ENCODE data around the gene POLR3H.

The POLR3H gene

DNA sequence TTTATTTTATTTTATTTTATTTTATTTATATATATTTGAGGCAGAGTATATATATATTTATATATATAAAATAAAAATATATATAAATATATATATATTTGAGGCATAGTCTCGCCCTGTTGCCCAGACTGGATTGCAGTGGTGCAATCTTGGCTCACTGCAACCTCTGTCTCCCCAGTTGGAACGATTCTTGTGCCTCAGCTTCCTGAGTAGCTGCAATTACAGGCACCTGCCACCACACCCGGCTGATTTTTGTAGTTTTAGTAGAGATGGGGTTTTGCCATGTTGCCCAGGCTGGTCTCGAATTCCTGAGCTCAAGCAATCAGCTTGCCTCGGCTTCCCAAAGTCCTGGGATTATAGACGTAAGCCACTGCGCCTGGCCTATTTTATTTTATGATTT is 44.0 kb downstream of the POLR3H start:
- Histone ChIP-seq H3K36me3 (ENCODE audit: control insufficient read depth, insufficient read depth, low read length) (peaks cover 5% of the 10 kb centered on the region; the same call in 1 of the 2 replicates), H3K27ac (ENCODE audit: low read length) (no peak overlapping the region), H3K4me3 (ENCODE audit: low read length) (no peak overlapping the region), H3K9me3 (ENCODE audit: control insufficient read depth, insufficient read depth, low read length) (no peaks in the 10 kb centered on the region), H3K4me1 (ENCODE audit: control insufficient read depth, insufficient read depth, low read length) (no peaks in the 10 kb centered on the region), H3K27me3 (ENCODE audit: control insufficient read depth, insufficient read depth, low read length) (no peaks in the 10 kb centered on the region)
- no CpG with 5 or more reads among the region's 7 CpGs for WGBS (ENCODE audit: insufficient coverage, insufficient read length)
- DNase-seq (ENCODE audit: low read depth, low spot score) = no peak

- H3K36me3 ChIP-seq (ENCODE audit: control insufficient read depth, insufficient read depth, low read length) = peaks cover 5% of the 10 kb centered on the region; the same call in 1 of the 2 replicates
Observed at GRCh38 chr22:41499624-41500280, 44.5 kb downstream of the POLR3H start.

GRCh38 chr22:41498303-41498835 is 45.9 kb downstream of the POLR3H start:
- DNase-seq (ENCODE audit: low read depth, low spot score) = no peak
- H3K27me3 ChIP-seq (ENCODE audit: control insufficient read depth, insufficient read depth, low read length) = no peaks in the 10 kb centered on the region
- no peak overlapping the region for H3K4me3 ChIP-seq (ENCODE audit: low read length)
- peaks cover 5% of the 10 kb centered on the region; the same call in 1 of the 2 replicates for H3K36me3 ChIP-seq (ENCODE audit: control insufficient read depth, insufficient read depth, low read length)
- no CpG with 5 or more reads among the region's 6 CpGs for WGBS (ENCODE audit: insufficient coverage, insufficient read length)
- no peak overlapping the region for H3K27ac ChIP-seq (ENCODE audit: low read length)
- H3K9me3 ChIP-seq (ENCODE audit: control insufficient read depth, insufficient read depth, low read length) = no peaks in the 10 kb centered on the region
- H3K4me1 ChIP-seq (ENCODE audit: control insufficient read depth, insufficient read depth, low read length) = no peaks in the 10 kb centered on the region

More at GRCh38 chr22:41499624-41500280, 44.5 kb downstream of the POLR3H start:
- no peak for DNase-seq (ENCODE audit: low read depth, low spot score)
- Histone ChIP-seq H3K9me3 (ENCODE audit: control insufficient read depth, insufficient read depth, low read length) (no peaks in the 10 kb centered on the region), H3K4me1 (ENCODE audit: control insufficient read depth, insufficient read depth, low read length) (no peaks in the 10 kb centered on the region), H3K27me3 (ENCODE audit: control insufficient read depth, insufficient read depth, low read length) (no peaks in the 10 kb centered on the region), H3K4me3 (ENCODE audit: low read length) (no peak overlapping the region), H3K27ac (ENCODE audit: low read length) (no peak overlapping the region)
- no CpG with 5 or more reads among the region's 10 CpGs for WGBS (ENCODE audit: insufficient coverage, insufficient read length)

DNA sequence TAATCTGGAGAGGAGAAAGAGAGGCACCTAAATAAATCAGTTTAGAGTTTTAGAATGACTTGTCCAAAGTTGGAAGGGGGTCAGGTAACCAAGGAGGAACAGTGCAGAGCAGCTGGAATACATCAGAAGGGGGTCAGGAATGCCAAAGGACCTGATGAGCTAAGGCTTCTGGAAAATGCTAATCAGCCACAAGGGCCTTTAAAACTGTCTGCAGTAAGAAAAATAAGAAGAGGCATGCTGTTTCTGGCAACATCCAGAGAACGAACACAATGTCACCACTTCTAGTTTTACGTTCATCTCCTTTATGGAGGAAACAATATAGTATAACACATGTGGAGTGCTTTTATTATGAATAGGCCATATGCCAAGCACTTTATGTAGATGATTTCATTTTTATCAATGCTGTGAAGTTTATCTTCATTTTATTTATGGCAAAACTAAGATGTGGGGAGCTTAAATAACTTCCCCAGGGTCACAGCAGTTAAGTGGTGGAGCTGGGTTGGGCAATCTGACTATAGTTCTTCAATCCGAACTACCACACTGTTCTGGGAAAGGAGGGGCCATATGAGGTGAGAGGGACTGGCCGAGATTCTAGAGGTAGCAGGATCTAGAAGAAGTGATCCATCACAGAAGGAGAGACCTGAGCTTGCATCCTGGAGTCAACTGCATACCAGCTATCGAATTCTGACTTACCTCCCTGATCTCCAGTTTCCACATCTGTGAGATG is 52.7 kb downstream of the POLR3H start:
- no peaks in the 10 kb centered on the region for H3K27me3 ChIP-seq (ENCODE audit: control insufficient read depth, insufficient read depth, low read length)
- no CpG with 5 or more reads among the region's 5 CpGs for WGBS (ENCODE audit: insufficient coverage, insufficient read length)
- peaks cover 9% of the 10 kb centered on the region for H3K4me1 ChIP-seq (ENCODE audit: control insufficient read depth, insufficient read depth, low read length)
- H3K27ac ChIP-seq (ENCODE audit: low read length) = no peak overlapping the region
- H3K4me3 ChIP-seq (ENCODE audit: low read length) = no peak overlapping the region
- no peak for DNase-seq (ENCODE audit: low read depth, low spot score)
- H3K36me3 ChIP-seq (ENCODE audit: control insufficient read depth, insufficient read depth, low read length) = no peaks in the 10 kb centered on the region
- no peaks in the 10 kb centered on the region for H3K9me3 ChIP-seq (ENCODE audit: control insufficient read depth, insufficient read depth, low read length)

GRCh38 chr22:41488596-41489385 is 55.5 kb downstream of the POLR3H start:
- H3K27ac ChIP-seq (ENCODE audit: low read length) = no peak overlapping the region
- peaks cover 9% of the 10 kb centered on the region for H3K4me1 ChIP-seq (ENCODE audit: control insufficient read depth, insufficient read depth, low read length)
- no peak for DNase-seq (ENCODE audit: low read depth, low spot score)
- H3K4me3 ChIP-seq (ENCODE audit: low read length) = no peak overlapping the region
- H3K27me3 ChIP-seq (ENCODE audit: control insufficient read depth, insufficient read depth, low read length) = no peaks in the 10 kb centered on the region
- H3K9me3 ChIP-seq (ENCODE audit: control insufficient read depth, insufficient read depth, low read length) = no peaks in the 10 kb centered on the region
- no peaks in the 10 kb centered on the region for H3K36me3 ChIP-seq (ENCODE audit: control insufficient read depth, insufficient read depth, low read length)
- no CpG with 5 or more reads among the region's 3 CpGs for WGBS (ENCODE audit: insufficient coverage, insufficient read length)

DNA sequence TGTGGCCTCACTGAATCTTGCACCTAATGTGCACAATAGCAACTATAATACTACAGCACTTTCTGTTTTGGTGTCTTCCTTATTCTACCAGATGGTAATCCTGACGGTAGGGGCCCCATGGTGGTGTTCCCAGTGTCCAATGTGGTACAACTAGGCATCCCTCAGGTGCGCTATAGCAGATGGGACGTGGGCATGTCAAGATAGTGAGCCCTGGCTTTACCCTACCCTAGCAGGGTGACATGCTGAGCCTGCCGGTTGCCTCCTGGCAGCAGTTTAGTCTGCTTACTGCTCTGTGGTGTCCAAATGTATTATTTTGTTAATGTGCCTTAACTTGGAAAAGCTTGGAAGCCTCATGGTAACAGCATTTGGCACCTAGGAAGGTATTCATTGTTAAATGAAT is 56.2 kb downstream of the POLR3H start:
- Histone ChIP-seq H3K36me3 (ENCODE audit: control insufficient read depth, insufficient read depth, low read length) (no peaks in the 10 kb centered on the region), H3K4me3 (ENCODE audit: low read length) (no peak overlapping the region), H3K4me1 (ENCODE audit: control insufficient read depth, insufficient read depth, low read length) (peaks cover 9% of the 10 kb centered on the region), H3K9me3 (ENCODE audit: control insufficient read depth, insufficient read depth, low read length) (no peaks in the 10 kb centered on the region), H3K27me3 (ENCODE audit: control insufficient read depth, insufficient read depth, low read length) (no peaks in the 10 kb centered on the region), H3K27ac (ENCODE audit: low read length) (no peak overlapping the region)
- no CpG with 5 or more reads among the region's 4 CpGs for WGBS (ENCODE audit: insufficient coverage, insufficient read length)
- no peak for DNase-seq (ENCODE audit: low read depth, low spot score)

DNA sequence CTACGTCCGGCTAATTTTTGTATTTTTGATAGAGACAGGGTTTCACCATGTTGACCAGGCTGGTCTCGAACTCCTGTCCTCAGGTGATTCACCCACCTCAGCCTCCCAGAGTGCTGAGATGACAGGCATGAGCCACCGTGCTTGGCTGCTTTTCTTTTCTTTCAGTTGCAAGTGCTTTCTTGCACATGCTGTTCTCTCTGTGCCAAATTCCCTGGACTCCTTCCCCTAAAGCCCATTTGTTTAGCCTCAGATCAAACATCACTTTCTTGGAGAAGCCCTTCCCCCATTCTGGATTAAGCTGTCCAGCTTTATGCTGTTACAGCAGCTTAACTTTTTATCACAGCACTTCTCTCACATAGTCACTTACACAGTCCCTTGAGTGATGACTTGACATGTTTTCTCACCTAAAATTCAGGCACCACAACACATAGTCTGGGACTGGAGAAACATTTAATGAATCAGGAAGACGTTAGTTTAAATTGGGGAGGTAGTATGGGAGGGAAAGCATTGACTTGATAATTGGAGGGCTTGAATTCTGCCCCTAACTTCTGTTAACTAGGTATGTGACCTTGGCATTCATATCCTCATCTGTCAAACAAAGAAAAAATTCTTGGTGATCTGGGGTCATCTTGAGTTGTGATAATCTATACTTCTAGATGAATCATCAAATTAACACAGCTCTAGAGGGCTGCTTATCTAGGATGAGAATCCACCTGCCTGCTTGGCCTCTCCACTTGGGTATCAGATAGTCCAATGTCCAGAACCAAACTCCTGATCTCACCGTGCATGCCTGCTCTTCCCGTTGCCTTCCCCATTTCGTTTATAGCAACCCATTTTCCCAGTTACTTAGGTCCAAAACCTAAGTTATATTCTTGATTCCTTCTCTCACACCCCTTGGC is 57.0 kb downstream of the POLR3H start:
- WGBS (ENCODE audit: insufficient coverage, insufficient read length) = 100% methylated on average over 1 of the region's 8 CpGs
- no peaks in the 10 kb centered on the region for H3K36me3 ChIP-seq (ENCODE audit: control insufficient read depth, insufficient read depth, low read length)
- H3K4me3 ChIP-seq (ENCODE audit: low read length) = no peak overlapping the region
- H3K27ac ChIP-seq (ENCODE audit: low read length) = no peak overlapping the region
- no peaks in the 10 kb centered on the region for H3K27me3 ChIP-seq (ENCODE audit: control insufficient read depth, insufficient read depth, low read length)
- no peaks in the 10 kb centered on the region for H3K9me3 ChIP-seq (ENCODE audit: control insufficient read depth, insufficient read depth, low read length)
- peaks cover 9% of the 10 kb centered on the region for H3K4me1 ChIP-seq (ENCODE audit: control insufficient read depth, insufficient read depth, low read length)
- no peak for DNase-seq (ENCODE audit: low read depth, low spot score)

DNA sequence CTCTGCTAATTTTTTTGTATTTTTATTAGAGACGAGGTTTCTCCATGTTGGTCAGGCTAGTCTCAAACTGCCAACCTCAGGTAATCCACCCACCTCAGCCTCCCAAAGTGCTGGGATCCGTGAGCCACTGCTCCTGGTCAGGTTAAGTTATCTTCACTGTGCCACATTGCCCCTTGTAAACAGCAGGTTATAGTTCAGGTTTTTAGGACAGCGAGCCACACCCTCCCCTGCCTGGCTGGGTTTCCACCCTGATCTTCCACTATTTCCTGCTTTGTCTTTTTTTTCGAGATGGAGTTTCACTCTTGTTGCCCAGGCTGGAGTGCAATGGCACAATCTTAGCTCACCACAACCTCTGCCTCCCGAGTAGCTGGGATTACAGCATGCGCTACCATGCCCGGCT is 59.2 kb downstream of the POLR3H start:
- Histone ChIP-seq H3K9me3 (ENCODE audit: control insufficient read depth, insufficient read depth, low read length) (no peaks in the 10 kb centered on the region), H3K4me1 (ENCODE audit: control insufficient read depth, insufficient read depth, low read length) (peaks cover 18% of the 10 kb centered on the region), H3K36me3 (ENCODE audit: control insufficient read depth, insufficient read depth, low read length) (no peaks in the 10 kb centered on the region), H3K27me3 (ENCODE audit: control insufficient read depth, insufficient read depth, low read length) (no peaks in the 10 kb centered on the region), H3K4me3 (ENCODE audit: low read length) (no peak overlapping the region), H3K27ac (ENCODE audit: low read length) (no peak overlapping the region)
- no CpG with 5 or more reads among the region's 7 CpGs for WGBS (ENCODE audit: insufficient coverage, insufficient read length)
- no peak for DNase-seq (ENCODE audit: low read depth, low spot score)

GRCh38 chr22:41482319-41482935 is 61.8 kb downstream of the POLR3H start:
- H3K9me3 ChIP-seq (ENCODE audit: control insufficient read depth, insufficient read depth, low read length) = no peaks in the 10 kb centered on the region
- H3K36me3 ChIP-seq (ENCODE audit: control insufficient read depth, insufficient read depth, low read length) = no peaks in the 10 kb centered on the region
- DNase-seq (ENCODE audit: low read depth, low spot score) = no peak
- no peaks in the 10 kb centered on the region for H3K27me3 ChIP-seq (ENCODE audit: control insufficient read depth, insufficient read depth, low read length)
- no peak overlapping the region for H3K27ac ChIP-seq (ENCODE audit: low read length)
- no CpG with 5 or more reads among the region's 2 CpGs for WGBS (ENCODE audit: insufficient coverage, insufficient read length)
- H3K4me1 ChIP-seq (ENCODE audit: control insufficient read depth, insufficient read depth, low read length) = peaks cover 13% of the 10 kb centered on the region
- H3K4me3 ChIP-seq (ENCODE audit: low read length) = no peak overlapping the region
